K562 treated with DMSO at 1 percent for 48 hours (cell line): Measurements from ENCODE around the gene OR7C2. TPM values are rescaled to one million over a fixed set of nuclear protein-coding genes. Genes with fewer than 3 reads are reported as not detected.

Experiments used
- total RNA-seq: library from RNA; unstranded; fragments of 300-600 nt; gene quantifications from 2 replicates; pipeline ENCODE4 v1.2.3, GENCODE V29; 2022; ENCODE audit warnings: low replicate concordance; ENCODE audit errors: extremely low read depth

OR7C2 gene
- not detected in 2 replicates for total RNA-seq

DNA sequence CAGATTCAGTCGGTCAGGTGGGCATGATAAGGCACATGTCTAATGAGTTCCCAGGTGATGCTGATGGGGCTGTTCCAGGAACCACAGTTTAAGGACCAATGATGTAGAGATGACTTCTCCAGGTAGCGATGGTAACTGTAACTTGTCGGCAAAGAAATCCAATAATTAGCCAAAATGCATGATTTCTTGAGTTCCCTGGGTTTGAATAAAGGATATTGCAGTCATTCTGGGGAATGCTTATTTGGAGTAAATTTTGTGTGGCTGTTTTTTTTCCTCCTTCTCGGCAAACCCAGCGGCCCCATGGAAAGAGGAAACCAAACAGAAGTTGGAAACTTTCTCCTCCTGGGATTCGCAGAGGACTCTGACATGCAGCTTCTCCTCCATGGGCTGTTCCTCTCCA lies at the start of gene OR7C2:
Gene OR7C2 (plus strand): TSS at position 301 of the 400 bp plus-strand sequence. CDS start 0 bp downstream, at position 301.

DNA sequence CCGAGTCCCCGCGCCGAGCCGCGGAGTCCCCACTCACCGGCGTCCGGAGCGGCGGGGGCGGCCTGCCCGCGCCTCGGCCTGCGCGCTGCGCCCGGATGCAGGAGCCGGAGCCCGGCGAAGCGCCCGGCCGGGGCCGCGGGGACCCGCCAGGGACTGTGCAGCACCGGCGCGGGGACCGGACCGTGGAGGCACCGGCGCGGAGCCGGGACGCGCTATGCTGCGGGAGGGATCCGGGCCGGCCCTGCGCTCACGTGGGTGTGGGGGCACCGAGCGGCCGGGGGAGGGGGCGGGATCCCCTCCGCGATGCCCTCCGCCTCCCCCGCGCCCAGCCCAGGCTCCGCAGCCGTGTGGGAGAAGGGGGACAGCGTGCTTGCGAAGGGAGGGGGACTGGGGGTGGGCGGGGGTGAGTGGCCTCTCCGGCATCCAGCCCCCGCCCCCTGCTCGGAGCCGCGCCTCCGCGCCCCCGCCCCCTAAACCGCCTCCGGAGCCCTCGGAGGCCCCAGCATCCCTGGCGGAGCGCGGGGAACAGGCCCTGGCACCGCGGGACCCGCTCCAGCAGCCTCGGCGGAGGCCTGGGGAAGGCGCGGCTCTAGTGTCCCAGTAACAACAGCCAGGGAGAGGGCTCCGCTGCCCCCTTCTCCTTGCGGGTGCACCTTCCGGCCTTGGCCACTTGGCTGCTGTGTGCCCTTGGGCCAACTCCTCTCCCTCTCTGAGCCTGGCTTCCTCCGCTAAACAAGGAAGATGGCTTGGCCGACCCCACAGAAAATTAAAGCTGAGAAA lies 38.4 kb downstream of the OR7C2 start, which contains the start of gene SLC1A6:
Gene SLC1A6 (minus strand): TSS at position 389 of the 780 bp plus-strand sequence. CDS start 6,954 bp downstream, outside the sequence.

Other genes starting within 250 kb of the OR7C2 start
- gene ADGRE2, start 162.9 kb upstream of the OR7C2 start, total RNA-seq = not detected in 2 replicates
- not detected in 2 replicates for gene OR7A5, start 106.3 kb upstream of the OR7C2 start, total RNA-seq
- gene OR7C1, start 106.3 kb upstream of the OR7C2 start, total RNA-seq = not detected in 2 replicates
- not detected in 2 replicates for gene OR7A10, start 92.6 kb upstream of the OR7C2 start, total RNA-seq
- gene OR7A17, start 55.4 kb upstream of the OR7C2 start, total RNA-seq = not detected in 2 replicates
- not detected in 2 replicates for gene SLC1A6, start 38.4 kb downstream of the OR7C2 start, total RNA-seq
- gene CASP14, start 108.0 kb downstream of the OR7C2 start, total RNA-seq = not detected in 2 replicates
- not detected in 2 replicates for gene OR1I1, start 140.7 kb downstream of the OR7C2 start, total RNA-seq
- not detected in 2 replicates for gene SYDE1, start 165.9 kb downstream of the OR7C2 start, total RNA-seq